HEK293 (cell line): Measurements from ENCODE around the gene TMEM132A.

Experiments
- MZF1 ChIP-seq: fragments of 450-650 bp; formaldehyde crosslinking; IDR thresholded peaks from 2 replicates; pipeline ENCODE4 v1.5.1; 2017; ENCODE audit warnings: missing biosample characterization, missing genetic modification characterization, borderline replicate concordance
- ZBTB21 ChIP-seq: fragments of 450-650 bp; formaldehyde crosslinking; IDR thresholded peaks from 2 replicates; pipeline ENCODE4 v1.5.1; 2017; ENCODE audit warnings: missing biosample characterization, missing genetic modification characterization
- ZNF114 ChIP-seq: fragments of 450-650 bp; formaldehyde crosslinking; IDR thresholded peaks from 2 replicates; pipeline ENCODE4 v1.5.0; 2017; ENCODE audit warnings: missing biosample characterization, missing genetic modification characterization
- ZNF148 ChIP-seq: fragments of 450-650 bp; formaldehyde crosslinking; IDR thresholded peaks from 2 replicates; pipeline ENCODE4 v1.5.0; 2017; ENCODE audit warnings: missing biosample characterization, missing genetic modification characterization, borderline replicate concordance
- ZNF354C ChIP-seq: fragments of 450-650 bp; formaldehyde crosslinking; IDR thresholded peaks from 2 replicates; pipeline ENCODE4 v1.5.1; 2016; ENCODE audit warnings: missing biosample characterization, missing genetic modification characterization, low read depth, borderline replicate concordance
- ZNF660 ChIP-seq: fragments of 450-650 bp; IDR thresholded peaks from 2 replicates; pipeline ENCODE4 v1.5.1; 2018; ENCODE audit warnings: missing biosample characterization, mild to moderate bottlenecking, missing genetic modification characterization
- TF ChIP-seq, protein P1 (sequence below): fragments of 450-650 bp; formaldehyde crosslinking; IDR thresholded peaks from 2 replicates; pipeline ENCODE4 v1.5.1; 2016; ENCODE audit warnings: missing biosample characterization, missing genetic modification characterization
- TF ChIP-seq, protein P2 (sequence below): fragments of 450-650 bp; formaldehyde crosslinking; IDR thresholded peaks from 2 replicates; pipeline ENCODE4 v1.5.1; 2016; ENCODE audit warnings: missing biosample characterization, missing genetic modification characterization, borderline replicate concordance

DNA sequence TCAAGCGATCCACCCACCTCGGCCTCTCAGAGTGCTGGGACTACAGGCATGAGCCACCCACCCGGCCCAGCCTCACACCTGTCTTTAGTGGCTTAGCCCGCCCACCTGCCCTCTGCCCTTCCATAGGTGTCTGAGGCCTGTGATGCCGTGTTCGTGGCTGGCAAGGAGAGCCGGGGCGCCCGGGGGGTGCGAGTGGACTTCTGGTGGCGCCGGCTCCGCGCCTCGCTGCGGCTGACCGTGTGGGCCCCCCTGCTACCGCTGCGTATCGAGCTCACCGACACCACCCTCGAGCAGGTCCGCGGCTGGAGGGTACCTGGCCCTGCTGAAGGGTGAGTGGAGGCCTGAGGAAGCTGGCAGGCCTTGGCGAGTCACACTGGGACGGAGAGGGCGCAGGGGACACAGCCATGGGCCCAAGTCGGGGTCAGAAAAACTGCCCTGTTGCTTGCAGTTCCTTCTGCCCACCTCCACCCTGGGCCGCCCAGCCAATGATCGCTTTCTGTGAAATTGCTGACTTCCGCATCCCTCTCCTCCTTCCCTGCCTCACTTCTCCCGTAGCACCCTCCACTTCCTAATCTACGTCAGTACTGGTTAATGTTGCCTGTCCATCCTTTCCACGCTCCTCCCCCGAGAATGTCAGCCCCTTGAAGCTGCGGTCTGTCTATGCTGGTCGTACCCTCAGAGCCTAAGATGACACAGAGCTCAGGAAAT is 9.3 kb downstream of the TMEM132A start:
- TF ChIP-seq ZBTB21 (tag by site-specific recombination), result no peak
- TF ChIP-seq, protein P1, sequence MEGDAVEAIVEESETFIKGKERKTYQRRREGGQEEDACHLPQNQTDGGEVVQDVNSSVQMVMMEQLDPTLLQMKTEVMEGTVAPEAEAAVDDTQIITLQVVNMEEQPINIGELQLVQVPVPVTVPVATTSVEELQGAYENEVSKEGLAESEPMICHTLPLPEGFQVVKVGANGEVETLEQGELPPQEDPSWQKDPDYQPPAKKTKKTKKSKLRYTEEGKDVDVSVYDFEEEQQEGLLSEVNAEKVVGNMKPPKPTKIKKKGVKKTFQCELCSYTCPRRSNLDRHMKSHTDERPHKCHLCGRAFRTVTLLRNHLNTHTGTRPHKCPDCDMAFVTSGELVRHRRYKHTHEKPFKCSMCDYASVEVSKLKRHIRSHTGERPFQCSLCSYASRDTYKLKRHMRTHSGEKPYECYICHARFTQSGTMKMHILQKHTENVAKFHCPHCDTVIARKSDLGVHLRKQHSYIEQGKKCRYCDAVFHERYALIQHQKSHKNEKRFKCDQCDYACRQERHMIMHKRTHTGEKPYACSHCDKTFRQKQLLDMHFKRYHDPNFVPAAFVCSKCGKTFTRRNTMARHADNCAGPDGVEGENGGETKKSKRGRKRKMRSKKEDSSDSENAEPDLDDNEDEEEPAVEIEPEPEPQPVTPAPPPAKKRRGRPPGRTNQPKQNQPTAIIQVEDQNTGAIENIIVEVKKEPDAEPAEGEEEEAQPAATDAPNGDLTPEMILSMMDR, result no peak
- TF ChIP-seq MZF1, result no peak
- no peak for TF ChIP-seq ZNF148 (tag by site-specific recombination)
- TF ChIP-seq ZNF660 (tag by site-specific recombination), result no peak
- TF ChIP-seq, protein P2, sequence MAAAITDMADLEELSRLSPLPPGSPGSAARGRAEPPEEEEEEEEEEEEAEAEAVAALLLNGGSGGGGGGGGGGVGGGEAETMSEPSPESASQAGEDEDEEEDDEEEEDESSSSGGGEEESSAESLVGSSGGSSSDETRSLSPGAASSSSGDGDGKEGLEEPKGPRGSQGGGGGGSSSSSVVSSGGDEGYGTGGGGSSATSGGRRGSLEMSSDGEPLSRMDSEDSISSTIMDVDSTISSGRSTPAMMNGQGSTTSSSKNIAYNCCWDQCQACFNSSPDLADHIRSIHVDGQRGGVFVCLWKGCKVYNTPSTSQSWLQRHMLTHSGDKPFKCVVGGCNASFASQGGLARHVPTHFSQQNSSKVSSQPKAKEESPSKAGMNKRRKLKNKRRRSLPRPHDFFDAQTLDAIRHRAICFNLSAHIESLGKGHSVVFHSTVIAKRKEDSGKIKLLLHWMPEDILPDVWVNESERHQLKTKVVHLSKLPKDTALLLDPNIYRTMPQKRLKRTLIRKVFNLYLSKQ (tag by site-specific recombination), result no peak
- no peak for TF ChIP-seq ZNF114 (tag by site-specific recombination)
- TF ChIP-seq ZNF354C, result no peak
